ENCODE results near the gene MMP25. TPM values are rescaled to one million over a fixed set of nuclear protein-coding genes. Genes with fewer than 3 reads are reported as not detected.

Gene MMP25
- total RNA-seq, 1 donor = not detected

DNA sequence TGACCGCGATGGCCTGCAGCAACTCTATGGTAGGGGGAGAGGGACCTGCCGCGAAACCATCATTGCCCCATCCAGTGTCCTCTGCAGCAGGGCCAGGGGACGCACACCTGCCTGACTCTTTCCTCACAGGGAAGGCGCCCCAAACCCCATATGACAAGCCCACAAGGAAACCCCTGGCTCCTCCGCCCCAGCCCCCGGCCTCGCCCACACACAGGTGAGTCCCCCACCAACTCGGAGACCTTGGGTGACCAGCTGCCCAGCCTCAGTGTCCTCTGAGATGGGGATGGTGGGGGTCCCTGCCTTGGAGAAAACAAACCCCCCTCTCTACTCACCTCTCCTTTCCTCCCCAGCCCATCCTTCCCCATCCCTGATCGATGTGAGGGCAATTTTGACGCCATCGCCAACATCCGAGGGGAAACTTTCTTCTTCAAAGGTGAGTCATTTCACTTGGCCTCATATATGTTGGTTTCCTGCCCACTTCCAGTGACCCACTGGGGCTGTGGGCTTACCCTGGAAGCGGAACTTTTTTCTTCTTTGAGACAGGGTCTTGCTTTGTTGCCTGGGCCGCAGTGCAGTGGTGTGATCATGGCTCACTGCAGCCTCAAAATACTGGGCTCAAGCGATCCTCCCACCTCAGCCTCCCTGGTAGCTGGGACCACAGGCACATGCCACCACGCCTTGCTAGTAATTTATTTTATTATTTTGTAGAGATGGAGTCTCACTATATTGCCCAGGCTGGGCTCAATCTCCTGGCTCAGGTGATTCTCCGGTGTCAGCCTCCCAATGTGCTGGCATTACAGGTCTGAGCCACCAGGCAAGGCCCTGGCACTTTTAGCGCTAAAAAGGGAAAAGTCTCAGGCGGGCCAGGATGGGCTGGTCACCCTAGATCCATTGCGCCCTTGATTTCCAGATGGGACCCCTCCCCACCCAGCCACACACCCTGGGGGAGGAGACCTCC, 11.1 kb downstream of the MMP25 start:
- TF ChIP-seq, protein P1, sequence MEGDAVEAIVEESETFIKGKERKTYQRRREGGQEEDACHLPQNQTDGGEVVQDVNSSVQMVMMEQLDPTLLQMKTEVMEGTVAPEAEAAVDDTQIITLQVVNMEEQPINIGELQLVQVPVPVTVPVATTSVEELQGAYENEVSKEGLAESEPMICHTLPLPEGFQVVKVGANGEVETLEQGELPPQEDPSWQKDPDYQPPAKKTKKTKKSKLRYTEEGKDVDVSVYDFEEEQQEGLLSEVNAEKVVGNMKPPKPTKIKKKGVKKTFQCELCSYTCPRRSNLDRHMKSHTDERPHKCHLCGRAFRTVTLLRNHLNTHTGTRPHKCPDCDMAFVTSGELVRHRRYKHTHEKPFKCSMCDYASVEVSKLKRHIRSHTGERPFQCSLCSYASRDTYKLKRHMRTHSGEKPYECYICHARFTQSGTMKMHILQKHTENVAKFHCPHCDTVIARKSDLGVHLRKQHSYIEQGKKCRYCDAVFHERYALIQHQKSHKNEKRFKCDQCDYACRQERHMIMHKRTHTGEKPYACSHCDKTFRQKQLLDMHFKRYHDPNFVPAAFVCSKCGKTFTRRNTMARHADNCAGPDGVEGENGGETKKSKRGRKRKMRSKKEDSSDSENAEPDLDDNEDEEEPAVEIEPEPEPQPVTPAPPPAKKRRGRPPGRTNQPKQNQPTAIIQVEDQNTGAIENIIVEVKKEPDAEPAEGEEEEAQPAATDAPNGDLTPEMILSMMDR (IDR thresholded peaks at IDR 0.05; ENCODE audit: insufficient read depth, low read length) = no peak
- peak overlapping the region; percentile 87 for H3K4me3 ChIP-seq (ENCODE audit: low read depth, low read length)
- DNase-seq (ENCODE audit: low read depth) = no peak

DNA sequence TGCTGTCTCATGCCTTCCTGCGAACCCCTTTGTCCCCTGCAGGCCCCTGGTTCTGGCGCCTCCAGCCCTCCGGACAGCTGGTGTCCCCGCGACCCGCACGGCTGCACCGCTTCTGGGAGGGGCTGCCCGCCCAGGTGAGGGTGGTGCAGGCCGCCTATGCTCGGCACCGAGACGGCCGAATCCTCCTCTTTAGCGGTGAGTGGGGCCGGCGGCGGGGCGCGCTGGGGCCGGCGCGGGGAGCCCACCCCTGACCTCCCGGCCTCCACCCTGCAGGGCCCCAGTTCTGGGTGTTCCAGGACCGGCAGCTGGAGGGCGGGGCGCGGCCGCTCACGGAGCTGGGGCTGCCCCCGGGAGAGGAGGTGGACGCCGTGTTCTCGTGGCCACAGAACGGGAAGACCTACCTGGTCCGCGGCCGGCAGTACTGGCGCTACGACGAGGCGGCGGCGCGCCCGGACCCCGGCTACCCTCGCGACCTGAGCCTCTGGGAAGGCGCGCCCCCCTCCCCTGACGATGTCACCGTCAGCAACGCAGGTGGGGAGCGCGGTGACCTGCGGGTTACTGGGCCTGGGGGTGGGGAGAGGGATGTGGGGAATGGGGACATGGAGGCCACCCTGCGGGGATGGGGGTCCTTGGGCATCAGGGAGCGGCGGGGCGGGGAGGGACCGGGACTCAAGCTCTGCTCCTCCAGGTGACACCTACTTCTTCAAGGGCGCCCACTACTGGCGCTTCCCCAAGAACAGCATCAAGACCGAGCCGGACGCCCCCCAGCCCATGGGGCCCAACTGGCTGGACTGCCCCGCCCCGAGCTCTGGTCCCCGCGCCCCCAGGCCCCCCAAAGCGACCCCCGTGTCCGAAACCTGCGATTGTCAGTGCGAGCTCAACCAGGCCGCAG, 12.0 kb downstream of the MMP25 start:
- H3K4me3 ChIP-seq (ENCODE audit: low read depth, low read length) = peak overlapping the region; percentile 87
- TF ChIP-seq, protein P1 (IDR thresholded peaks at IDR 0.05; ENCODE audit: insufficient read depth, low read length) = no peak
- DNase-seq (ENCODE audit: low read depth) = no peak

DNA sequence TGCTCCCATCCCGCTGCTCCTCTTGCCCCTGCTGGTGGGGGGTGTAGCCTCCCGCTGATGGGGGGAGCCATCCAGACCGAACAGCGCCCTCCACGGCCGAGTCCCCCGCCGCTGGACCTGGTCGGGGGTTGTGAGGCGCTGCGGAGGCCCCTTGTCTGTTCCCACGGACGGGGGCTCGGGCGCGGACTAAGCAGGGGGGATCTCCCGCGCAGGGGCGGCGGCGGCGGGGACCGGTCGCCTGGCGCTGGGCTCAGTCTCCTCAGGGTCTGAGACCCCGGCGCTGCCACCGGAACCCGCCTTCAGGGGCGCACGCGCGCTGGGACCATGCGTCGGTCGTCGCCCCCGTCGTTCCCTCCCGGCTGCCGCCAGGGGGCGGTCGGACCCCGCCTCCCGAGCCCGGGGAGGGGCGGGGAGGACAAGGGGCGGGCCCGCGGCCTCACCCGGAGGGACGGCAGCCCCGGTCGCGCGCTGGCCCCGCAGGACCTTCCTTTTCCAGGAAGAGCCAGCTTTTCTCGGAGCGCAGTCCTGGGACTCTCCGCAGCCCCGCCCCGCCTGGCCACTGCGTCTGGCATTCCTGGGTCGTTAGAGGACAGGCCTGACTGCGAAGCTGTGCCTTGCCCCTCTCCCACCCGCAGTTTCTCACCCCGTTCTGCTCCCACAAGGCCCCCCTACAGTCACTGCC, 12.8 kb downstream of the MMP25 start:
- peak overlapping the region; percentile 87 for H3K4me3 ChIP-seq (ENCODE audit: low read depth, low read length)

DNA sequence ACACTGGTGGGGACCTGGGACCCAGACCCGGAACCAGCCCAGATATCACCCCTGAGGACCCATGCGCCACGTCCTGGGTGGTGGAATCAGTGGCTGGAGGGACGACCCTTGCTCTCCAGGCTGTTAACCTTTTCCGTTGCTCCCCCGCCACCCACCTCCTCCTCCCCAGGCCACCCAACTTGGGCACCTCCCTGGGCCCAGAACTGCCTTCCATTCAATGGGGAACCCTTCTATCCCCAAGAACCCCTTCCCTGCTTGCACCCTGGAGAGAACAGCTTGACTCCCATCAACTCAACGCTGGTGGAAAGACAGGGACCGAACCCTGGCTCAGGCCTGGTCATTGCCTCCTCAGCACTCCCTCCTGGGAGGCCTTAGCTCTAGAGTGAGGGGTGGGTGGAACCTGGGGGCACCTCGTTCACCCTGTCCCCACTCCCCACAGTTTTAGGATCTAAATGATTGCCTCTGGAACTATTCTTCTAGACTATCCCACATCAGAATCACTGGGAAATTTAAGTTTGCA, 13.4 kb downstream of the MMP25 start:
- no peak for DNase-seq (ENCODE audit: low read depth)
- TF ChIP-seq, protein P1 (IDR thresholded peaks at IDR 0.05; ENCODE audit: insufficient read depth, low read length) = no peak

More for the DNA sequence above, 12.8 kb downstream of the MMP25 start:
- TF ChIP-seq, protein P1 (IDR thresholded peaks at IDR 0.05; ENCODE audit: insufficient read depth, low read length) = peak; percentile 65
- DNase-seq (ENCODE audit: low read depth) = peak; percentile 82

DNA sequence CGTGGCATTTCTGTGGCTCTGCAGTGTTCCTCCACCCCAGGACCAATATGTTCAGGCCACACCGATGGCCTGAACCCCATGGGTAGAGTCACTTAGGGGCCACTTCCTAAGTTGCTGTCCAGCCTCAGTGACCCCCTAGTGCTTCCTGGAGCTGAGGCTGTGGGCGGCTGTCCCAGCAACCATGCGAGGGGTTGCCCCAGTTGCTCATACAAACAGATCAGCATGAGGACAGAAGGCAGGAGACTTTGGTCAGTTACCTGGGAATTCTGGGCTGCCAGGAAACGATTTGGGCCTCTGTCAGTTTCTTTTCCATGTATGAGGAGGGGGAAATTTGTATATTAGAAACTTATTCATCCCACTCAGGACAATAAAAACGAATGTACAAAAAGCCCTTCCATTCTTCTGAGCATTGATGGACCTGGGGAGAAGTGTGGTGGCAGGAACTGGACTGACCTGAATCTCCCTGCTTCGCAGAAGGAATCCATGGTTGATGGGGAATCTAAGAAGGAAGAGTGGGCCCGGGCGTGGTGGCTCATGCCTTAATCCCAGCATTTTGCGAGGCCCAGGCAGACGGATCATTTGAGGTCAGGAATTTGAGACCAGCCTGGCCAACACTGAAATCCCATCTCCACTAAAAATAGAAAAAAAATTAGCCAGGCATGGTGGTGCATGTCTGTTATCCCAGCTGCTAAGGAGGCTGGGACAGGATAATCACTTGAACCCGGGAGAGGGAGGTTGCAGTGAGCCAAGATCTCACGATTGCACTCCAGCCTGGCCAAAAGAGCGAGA, 14.2 kb downstream of the MMP25 start:
- no peak overlapping the region for H3K4me3 ChIP-seq (ENCODE audit: low read depth, low read length)
- DNase-seq (ENCODE audit: low read depth) = no peak
- TF ChIP-seq, protein P1 (IDR thresholded peaks at IDR 0.05; ENCODE audit: insufficient read depth, low read length) = no peak

More for the DNA sequence above, 13.4 kb downstream of the MMP25 start:
- H3K4me3 ChIP-seq (ENCODE audit: low read depth, low read length) = peak overlapping the region; percentile 87
